Measurements from ENCODE around the gene RAB5B. TPM values are rescaled to one million over a fixed set of nuclear protein-coding genes. Genes with fewer than 3 reads are reported as not detected.
"Not testable (repeated sequence)": the region's sequence is repeated elsewhere in the genome, so short reads cannot be mapped to it uniquely, and the experiment has no call there.

The RAB5B gene
- total RNA-seq, 2 donors from 2014 or later, result 91.3 to 95.5 TPM

DNA sequence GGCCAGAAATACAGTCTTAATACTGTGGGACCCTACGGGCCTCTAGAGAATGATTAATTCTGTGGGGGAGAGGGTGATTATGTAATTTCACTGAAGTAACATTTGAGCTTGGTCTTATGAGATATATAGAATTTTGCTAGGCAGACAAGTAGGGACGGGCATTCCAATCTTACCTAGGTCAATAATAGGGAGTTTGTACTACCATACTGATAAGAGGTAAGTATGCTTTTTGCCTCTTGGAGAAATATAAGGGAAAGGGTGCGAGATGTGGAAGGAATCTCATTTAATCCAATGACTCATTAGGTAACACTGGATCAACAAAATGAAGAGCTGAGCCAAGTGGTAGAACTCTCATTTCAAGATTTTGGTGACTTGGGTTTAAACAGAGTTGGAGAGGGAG lies 5.2 kb downstream of the RAB5B start:
- Histone ChIP-seq H3K36me3 (ENCODE audit: control insufficient read depth, insufficient read depth, low read length) (peaks cover 71% of the 10 kb centered on the region), H3K4me3 (ENCODE audit: low read length) (no peak overlapping the region), H3K9ac (ENCODE audit: extremely low read depth, low read length, poor library complexity, severe bottlenecking) (no peak overlapping the region), H3K27ac (ENCODE audit: low read depth, low read length) (no peak overlapping the region), H3K27me3 (ENCODE audit: control insufficient read depth, insufficient read depth, low read length, poor library complexity, severe bottlenecking) (no peaks in the 10 kb centered on the region), H3K9me3 (ENCODE audit: control insufficient read depth, low read length) (no peaks in the 10 kb centered on the region), H3K4me1 (ENCODE audit: control insufficient read depth, insufficient read depth, low read length) (no peaks in the 10 kb centered on the region)
- peaks cover 15% of the 10 kb centered on the region for H3K4me1 Mint-ChIP-seq
- no peak for DNase-seq
- no peaks in the 10 kb centered on the region for H3K9me3 Mint-ChIP-seq
- TF ChIP-seq, protein P1, sequence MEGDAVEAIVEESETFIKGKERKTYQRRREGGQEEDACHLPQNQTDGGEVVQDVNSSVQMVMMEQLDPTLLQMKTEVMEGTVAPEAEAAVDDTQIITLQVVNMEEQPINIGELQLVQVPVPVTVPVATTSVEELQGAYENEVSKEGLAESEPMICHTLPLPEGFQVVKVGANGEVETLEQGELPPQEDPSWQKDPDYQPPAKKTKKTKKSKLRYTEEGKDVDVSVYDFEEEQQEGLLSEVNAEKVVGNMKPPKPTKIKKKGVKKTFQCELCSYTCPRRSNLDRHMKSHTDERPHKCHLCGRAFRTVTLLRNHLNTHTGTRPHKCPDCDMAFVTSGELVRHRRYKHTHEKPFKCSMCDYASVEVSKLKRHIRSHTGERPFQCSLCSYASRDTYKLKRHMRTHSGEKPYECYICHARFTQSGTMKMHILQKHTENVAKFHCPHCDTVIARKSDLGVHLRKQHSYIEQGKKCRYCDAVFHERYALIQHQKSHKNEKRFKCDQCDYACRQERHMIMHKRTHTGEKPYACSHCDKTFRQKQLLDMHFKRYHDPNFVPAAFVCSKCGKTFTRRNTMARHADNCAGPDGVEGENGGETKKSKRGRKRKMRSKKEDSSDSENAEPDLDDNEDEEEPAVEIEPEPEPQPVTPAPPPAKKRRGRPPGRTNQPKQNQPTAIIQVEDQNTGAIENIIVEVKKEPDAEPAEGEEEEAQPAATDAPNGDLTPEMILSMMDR (conservative IDR thresholded peaks at IDR 0.05), result no peak
- no peak overlapping the region for H3K27ac Mint-ChIP-seq
- H3K27me3 Mint-ChIP-seq (ENCODE audit: insufficient read depth), result no peaks in the 10 kb centered on the region
- peaks cover 69% of the 10 kb centered on the region for H3K36me3 Mint-ChIP-seq (ENCODE audit: low read depth)
- WGBS, 2 experiments (ENCODE audit: insufficient coverage in 1 of 2, insufficient read length in 1 of 2), result 93 to 95% methylated on average over 2 to 3 of the region's 3 CpGs
- no peak overlapping the region for H3K4me3 Mint-ChIP-seq

DNA sequence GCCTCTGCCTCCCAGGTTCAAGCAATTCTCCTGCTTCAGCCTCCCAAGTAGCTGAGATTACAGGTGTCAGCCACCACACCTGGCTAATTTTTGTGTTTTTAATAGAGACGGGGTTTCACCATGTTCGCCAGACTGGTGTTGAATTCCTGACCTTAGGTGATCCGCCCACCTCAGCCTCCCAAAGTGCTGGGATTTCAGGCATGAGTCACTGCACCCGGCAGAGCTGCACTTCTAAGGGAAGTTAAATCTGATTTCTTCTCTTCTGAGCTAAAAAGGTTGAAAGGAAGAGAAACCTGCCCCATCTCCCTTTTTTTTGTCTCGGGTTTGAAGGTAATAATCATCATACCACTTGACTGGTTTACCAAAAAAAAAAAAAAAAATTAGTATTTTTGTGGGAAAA lies 8.0 kb downstream of the RAB5B start:
- H3K9ac ChIP-seq (ENCODE audit: extremely low read depth, low read length, poor library complexity, severe bottlenecking); H3K27me3 ChIP-seq (ENCODE audit: control insufficient read depth, insufficient read depth, low read length, poor library complexity, severe bottlenecking); DNase-seq; H3K4me1 ChIP-seq (ENCODE audit: control insufficient read depth, insufficient read depth, low read length); H3K4me1 Mint-ChIP-seq; H3K4me3 Mint-ChIP-seq; H3K27ac Mint-ChIP-seq; H3K27me3 Mint-ChIP-seq (ENCODE audit: insufficient read depth); H3K4me3 ChIP-seq (ENCODE audit: low read length); H3K9me3 ChIP-seq (ENCODE audit: control insufficient read depth, low read length); H3K27ac ChIP-seq (ENCODE audit: low read depth, low read length); H3K9me3 Mint-ChIP-seq: not testable (repeated sequence)
- peaks cover 89% of the 10 kb centered on the region for H3K36me3 ChIP-seq (ENCODE audit: control insufficient read depth, insufficient read depth, low read length)
- H3K36me3 Mint-ChIP-seq (ENCODE audit: low read depth), result peaks cover 71% of the 10 kb centered on the region
- WGBS, 2 experiments (ENCODE audit: insufficient coverage in 1 of 2, insufficient read length in 1 of 2), result 69 to 72% methylated on average over 4 of the region's 5 CpGs

DNA sequence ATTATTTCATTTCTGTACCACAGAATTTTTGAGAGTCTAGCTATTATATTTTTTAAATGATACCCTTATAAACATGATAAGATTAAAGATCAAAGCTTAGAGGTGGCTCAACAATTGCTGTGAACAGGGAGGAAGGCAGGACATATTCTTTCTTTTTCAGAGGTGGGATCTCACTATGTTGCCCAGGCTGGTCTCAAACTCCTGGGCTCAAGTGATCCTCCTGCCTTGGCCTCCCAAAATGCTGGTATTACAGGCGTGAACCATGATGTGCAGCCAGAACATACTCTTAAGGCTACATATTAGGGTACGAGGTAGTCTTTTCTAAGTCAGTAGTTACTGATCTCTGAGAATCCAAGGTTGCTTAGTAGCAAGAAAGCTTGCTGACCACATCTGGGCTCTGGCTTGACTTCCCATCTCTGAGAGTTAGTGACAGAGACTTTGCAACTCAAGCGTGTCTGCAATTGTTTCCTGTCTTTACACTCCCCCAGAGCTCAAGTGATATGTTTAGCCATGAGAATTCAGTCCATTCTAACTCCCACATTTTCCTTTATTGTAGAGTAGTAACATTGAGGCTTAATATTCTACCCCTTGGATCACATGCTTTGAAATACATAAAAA lies 8.6 kb downstream of the RAB5B start:
- Mint-ChIP-seq H3K27ac (no peak overlapping the region), H3K27me3 (ENCODE audit: insufficient read depth) (no peaks in the 10 kb centered on the region), H3K36me3 (ENCODE audit: low read depth) (peaks cover 71% of the 10 kb centered on the region), H3K4me3 (no peak overlapping the region), H3K4me1 (no peaks in the 10 kb centered on the region), H3K9me3 (no peaks in the 10 kb centered on the region)
- H3K4me1 ChIP-seq (ENCODE audit: control insufficient read depth, insufficient read depth, low read length), result no peaks in the 10 kb centered on the region
- TF ChIP-seq, protein P1 (conservative IDR thresholded peaks at IDR 0.05), result no peak
- peaks cover 89% of the 10 kb centered on the region for H3K36me3 ChIP-seq (ENCODE audit: control insufficient read depth, insufficient read depth, low read length)
- DNase-seq, result no peak
- H3K9ac ChIP-seq (ENCODE audit: extremely low read depth, low read length, poor library complexity, severe bottlenecking), result no peak overlapping the region
- H3K27ac ChIP-seq (ENCODE audit: low read depth, low read length), result no peak overlapping the region
- no peaks in the 10 kb centered on the region for H3K27me3 ChIP-seq (ENCODE audit: control insufficient read depth, insufficient read depth, low read length, poor library complexity, severe bottlenecking)
- H3K9me3 ChIP-seq (ENCODE audit: control insufficient read depth, low read length), result no peaks in the 10 kb centered on the region
- H3K4me3 ChIP-seq (ENCODE audit: low read length), result no peak overlapping the region
- 79 to 96% methylated on average over 3 of the region's 3 CpGs for WGBS, 2 experiments (ENCODE audit: insufficient coverage in 1 of 2, insufficient read length in 1 of 2)

Measured in endodermal cell (in vitro differentiated cells).